Esophagus muscularis mucosa (tissue), 4 donors: ENCODE data around the gene IGFBPL1.
A peak's percentile ranks its signal among the peaks of the same experiment; 100 is the strongest.

Experiments used
- CTCF ChIP-seq, 3 experiments: fragments of 200-600 bp in 2 of 3; fragments of 450-650 bp in 1 of 3; sonication (generic) in 2 of 3; IDR thresholded peaks; one replicate each; pipeline ENCODE4 v1.5.1; 2017 to 2019; ENCODE audit warnings: antibody characterized with exemption in 3 of 3, mild to moderate bottlenecking in 2 of 3, moderate library complexity in 1 of 3
- EP300 ChIP-seq: sonication (generic); formaldehyde crosslinking; IDR thresholded peaks from one replicate; pipeline ENCODE4 v1.6.1; 2017; ENCODE audit warnings: antibody characterized with exemption
- POLR2A ChIP-seq: fragments of 450-650 bp; IDR thresholded peaks from one replicate; pipeline ENCODE4 v1.6.1; 2017; ENCODE audit warnings: antibody characterized with exemption, moderate library complexity, mild to moderate bottlenecking, low read depth

DNA sequence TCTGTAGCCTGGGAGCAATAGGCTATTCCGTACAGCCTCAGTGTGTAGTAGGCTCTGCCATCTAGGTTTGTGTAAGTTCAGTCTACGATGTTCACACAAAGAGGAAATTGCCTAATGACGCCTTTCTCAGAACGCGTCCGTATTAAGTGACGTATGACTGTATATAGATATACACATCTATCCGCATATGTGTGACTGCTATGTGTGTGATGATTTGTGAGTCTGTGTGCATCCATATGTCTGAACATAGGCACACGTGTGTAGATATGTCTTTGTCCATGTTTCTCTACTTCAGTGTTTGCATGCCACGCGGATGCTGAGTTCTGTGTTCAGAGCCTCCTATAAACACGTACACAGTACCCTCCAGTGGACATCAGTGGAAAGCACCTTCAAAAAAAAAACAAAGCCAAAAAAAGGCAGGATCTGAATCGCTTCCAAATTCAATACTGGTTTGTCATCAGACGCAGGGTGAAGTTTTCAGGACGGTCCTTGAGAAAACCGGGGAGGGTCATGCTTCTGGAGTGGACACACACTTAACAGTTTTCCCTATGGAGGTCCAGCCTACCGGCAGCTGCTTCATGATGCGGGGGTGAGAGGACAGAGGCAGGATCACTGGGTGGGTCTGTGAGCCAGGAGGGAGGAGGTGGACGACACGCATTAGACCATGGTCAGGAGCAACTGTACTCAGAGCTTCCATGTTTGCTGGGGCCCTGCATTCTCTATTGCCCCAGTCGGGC lies 61.2 kb downstream of the IGFBPL1 start:
- TF ChIP-seq CTCF (IDR thresholded peaks at IDR 0.05) (peak; percentile 58 to 61 (median 59)), POLR2A (no peak), EP300 (no peak)
